Epithelial cell of esophagus (primary cell): ENCODE data around the gene QPRT.
A peak's percentile ranks its signal among the peaks of the same experiment; 100 is the strongest.

Experiments used
- DNase-seq: peaks from one replicate; pipeline ENCODE4 v3.0.0; 2010; ENCODE audit warnings: low read depth
- H3K4me3 ChIP-seq: 2 replicates; pipeline ENCODE4 v1.5.1; 2011; ENCODE audit warnings: mild to moderate bottlenecking, low read length, control low read depth
- TF ChIP-seq, protein P1 (sequence below): IDR thresholded peaks from 2 replicates; pipeline ENCODE4 v1.5.1; 2011; ENCODE audit warnings: low read depth, mild to moderate bottlenecking, low read length, control low read depth, inconsistent platforms; ENCODE audit not compliant: insufficient read depth; ENCODE audit errors: missing control alignments

Gene QPRT

GRCh38 chr16:29697391-29697790 lies 18.4 kb downstream of the QPRT start:
- TF ChIP-seq, protein P1, sequence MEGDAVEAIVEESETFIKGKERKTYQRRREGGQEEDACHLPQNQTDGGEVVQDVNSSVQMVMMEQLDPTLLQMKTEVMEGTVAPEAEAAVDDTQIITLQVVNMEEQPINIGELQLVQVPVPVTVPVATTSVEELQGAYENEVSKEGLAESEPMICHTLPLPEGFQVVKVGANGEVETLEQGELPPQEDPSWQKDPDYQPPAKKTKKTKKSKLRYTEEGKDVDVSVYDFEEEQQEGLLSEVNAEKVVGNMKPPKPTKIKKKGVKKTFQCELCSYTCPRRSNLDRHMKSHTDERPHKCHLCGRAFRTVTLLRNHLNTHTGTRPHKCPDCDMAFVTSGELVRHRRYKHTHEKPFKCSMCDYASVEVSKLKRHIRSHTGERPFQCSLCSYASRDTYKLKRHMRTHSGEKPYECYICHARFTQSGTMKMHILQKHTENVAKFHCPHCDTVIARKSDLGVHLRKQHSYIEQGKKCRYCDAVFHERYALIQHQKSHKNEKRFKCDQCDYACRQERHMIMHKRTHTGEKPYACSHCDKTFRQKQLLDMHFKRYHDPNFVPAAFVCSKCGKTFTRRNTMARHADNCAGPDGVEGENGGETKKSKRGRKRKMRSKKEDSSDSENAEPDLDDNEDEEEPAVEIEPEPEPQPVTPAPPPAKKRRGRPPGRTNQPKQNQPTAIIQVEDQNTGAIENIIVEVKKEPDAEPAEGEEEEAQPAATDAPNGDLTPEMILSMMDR, result no peak
- DNase-seq, result no peak
- H3K4me3 ChIP-seq, result no peak overlapping the region

GRCh38 chr16:29698042-29698441 lies 19.1 kb downstream of the QPRT start:
- TF ChIP-seq, protein P1, result no peak
- DNase-seq, result no peak
- no peak overlapping the region for H3K4me3 ChIP-seq

- TF ChIP-seq, protein P1, result no peak
Measured at GRCh38 chr16:29698484-29699323, 19.7 kb downstream of the QPRT start.

DNA sequence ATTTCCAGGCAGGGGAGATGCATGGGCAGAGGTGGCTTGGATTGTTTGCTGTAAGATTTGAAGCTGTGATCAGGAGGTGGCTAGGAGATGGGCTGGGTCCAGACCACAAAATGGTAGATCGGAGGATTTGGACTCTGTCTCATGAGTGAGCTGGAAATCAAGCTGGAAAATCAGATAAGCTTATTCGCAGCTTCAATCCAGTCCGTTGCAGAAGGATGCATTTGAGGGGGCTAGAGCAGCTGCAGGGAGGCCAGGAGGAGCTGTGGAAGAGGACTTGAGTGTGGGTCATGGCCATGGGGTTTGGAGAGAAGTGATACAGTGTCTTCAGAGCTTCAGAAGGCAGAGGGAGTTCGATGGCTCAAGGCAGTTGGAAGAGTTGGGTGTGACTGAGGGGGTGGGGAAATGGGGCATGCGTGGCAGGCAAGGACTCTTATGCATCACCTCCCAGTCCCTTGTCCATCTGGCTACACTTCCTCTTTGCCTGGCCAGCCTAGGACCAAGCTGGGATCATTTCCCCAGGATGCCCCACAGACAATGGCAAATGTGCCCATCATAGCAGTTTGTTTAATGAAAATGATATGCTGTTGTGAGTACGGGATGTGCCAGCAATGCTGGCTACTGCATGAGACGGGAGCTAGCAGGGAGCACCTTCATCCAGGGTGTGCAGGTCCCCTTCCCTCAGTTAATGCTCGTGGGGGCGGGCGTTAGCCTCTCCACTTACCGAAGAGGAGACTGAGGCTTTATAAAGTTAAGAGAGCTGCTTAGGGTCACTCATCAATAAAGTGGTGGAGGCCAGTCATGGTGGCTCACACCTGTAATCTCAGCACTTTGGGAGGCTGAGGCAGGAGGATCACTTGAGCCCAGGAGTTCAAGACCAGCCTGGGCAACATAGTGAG lies 20.6 kb downstream of the QPRT start:
- DNase-seq, result no peak
- H3K4me3 ChIP-seq, result no peak overlapping the region
- TF ChIP-seq, protein P1, result no peak

More at GRCh38 chr16:29698484-29699323, 19.7 kb downstream of the QPRT start:
- no peak overlapping the region for H3K4me3 ChIP-seq
- DNase-seq, result no peak

GRCh38 chr16:29700253-29700987 lies 21.4 kb downstream of the QPRT start:
- DNase-seq, result peak; percentile 88
- H3K4me3 ChIP-seq, result no peak overlapping the region
- TF ChIP-seq, protein P1, result peak; percentile 89

DNA sequence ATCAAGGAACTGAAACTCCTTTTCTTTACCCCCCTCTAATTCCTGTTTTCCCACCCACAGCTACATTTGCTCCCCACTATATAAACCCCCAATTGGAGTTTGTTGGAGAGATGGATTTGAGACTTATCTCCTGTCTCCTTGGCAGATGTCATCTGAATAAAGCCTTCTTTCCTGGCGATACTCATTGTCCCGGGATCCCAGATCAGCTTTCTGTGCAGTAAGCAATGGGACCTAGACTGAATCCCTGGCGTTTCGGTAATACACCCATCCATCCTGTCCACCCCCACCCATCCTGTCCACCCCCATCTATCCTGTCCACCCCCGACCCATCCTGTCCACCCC lies 22.2 kb downstream of the QPRT start:
- no peak overlapping the region for H3K4me3 ChIP-seq
- TF ChIP-seq, protein P1, result no peak
- no peak for DNase-seq
